GM12878 (cell line): ENCODE results near the gene ZBTB24. TPM values are rescaled to one million over a fixed set of nuclear protein-coding genes. Genes with fewer than 3 reads are reported as not detected.

ENCODE experiments used
- E4F1 ChIP-seq: fragments of 450-650 bp; IDR thresholded peaks from 2 replicates; pipeline ENCODE4 v1.6.1; 2018; ENCODE audit warnings: borderline replicate concordance, mild to moderate bottlenecking; ENCODE audit not compliant: partially characterized antibody
- EGR1 ChIP-seq, 2 experiments: IDR thresholded peaks; 1 replicate in 1 of 2; 2 replicates in 1 of 2; pipeline ENCODE4 v1.6.1; 2011 to 2012; ENCODE audit warnings: low read depth in 2 of 2, low read length in 2 of 2, borderline replicate concordance in 1 of 2, mild to moderate bottlenecking in 1 of 2, moderate library complexity in 1 of 2
- ELK1 ChIP-seq: IDR thresholded peaks from 2 replicates; pipeline ENCODE4 v1.6.1; 2012; ENCODE audit warnings: low read depth, low read length, improper control_type of control experiment
- GABPA ChIP-seq: IDR thresholded peaks from 2 replicates; pipeline ENCODE4 v1.6.1; 2014; ENCODE audit warnings: antibody characterized with exemption, low read depth, mild to moderate bottlenecking, inconsistent platforms
- IKZF1 ChIP-seq: fragments of 450-650 bp; conservative IDR thresholded peaks from 2 replicates; pipeline ENCODE4 v1.6.1; 2017; ENCODE audit warnings: antibody characterized with exemption, mild to moderate bottlenecking
- IKZF2 ChIP-seq, 2 experiments: fragments of 450-650 bp; IDR thresholded peaks; 2 replicates each; pipeline ENCODE4 v1.6.1; 2017; ENCODE audit warnings: mild to moderate bottlenecking in 2 of 2, moderate library complexity in 2 of 2
- KLF5 ChIP-seq: fragments of 450-650 bp; IDR thresholded peaks from 2 replicates; pipeline ENCODE4 v1.6.1; 2014; ENCODE audit warnings: mild to moderate bottlenecking; ENCODE audit not compliant: partially characterized antibody
- NBN ChIP-seq: fragments of 450-650 bp; IDR thresholded peaks from 2 replicates; pipeline ENCODE4 v1.6.1; 2016
- NR2C2 ChIP-seq: IDR thresholded peaks from 2 replicates; pipeline ENCODE4 v1.6.1; 2011; ENCODE audit warnings: borderline replicate concordance, low read depth; ENCODE audit not compliant: control insufficient read depth, insufficient read length
- RCOR1 ChIP-seq: conservative IDR thresholded peaks from 2 replicates; pipeline ENCODE4 v1.6.1; 2012; ENCODE audit warnings: low read depth, low read length, improper control_type of control experiment
- SREBF2 ChIP-seq: IDR thresholded peaks from 2 replicates; pipeline ENCODE4 v1.6.1; 2012; ENCODE audit warnings: mild to moderate bottlenecking, low read length
- TCF7 ChIP-seq: IDR thresholded peaks from 2 replicates; pipeline ENCODE4 v1.6.1; 2014; ENCODE audit warnings: antibody characterized with exemption, borderline replicate concordance
- YY1 ChIP-seq: IDR thresholded peaks from 2 replicates; pipeline ENCODE4 v1.6.1; 2011; ENCODE audit warnings: low read depth, mild to moderate bottlenecking, low read length
- ZBED1 ChIP-seq: IDR thresholded peaks from 2 replicates; pipeline ENCODE4 v1.6.1; 2016; ENCODE audit warnings: borderline replicate concordance
- ZBTB40 ChIP-seq: fragments of 450-650 bp; IDR thresholded peaks from 2 replicates; pipeline ENCODE4 v1.6.1; 2016; ENCODE audit warnings: mild to moderate bottlenecking, moderate library complexity, borderline replicate concordance
- ZNF592 ChIP-seq: fragments of 450-650 bp; IDR thresholded peaks from 2 replicates; pipeline ENCODE4 v1.6.1; 2017; ENCODE audit warnings: mild to moderate bottlenecking, moderate library complexity
- ZNF622 ChIP-seq: fragments of 450-650 bp; IDR thresholded peaks from 2 replicates; pipeline ENCODE4 v1.6.1; 2017; ENCODE audit warnings: mild to moderate bottlenecking, inconsistent platforms
- polyA plus RNA-seq, 11 experiments: library from polyadenylated mRNA; depleted of rRNA in 4 of 11; unstranded in 6 of 11; stranded (reverse) in 5 of 11; fragments of >200 nt; fragmentation: Nextera tagmentation in 4 of 11; fragmentation: Illumina TruSeq in 1 of 11; extraction: Ambion mirVana in 4 of 11; extraction: Trizol in 1 of 11; gene quantifications; 1 replicate in 1 of 11; 2 replicates in 10 of 11; pipeline versions ENCODE4 v1.2.1 to v1.2.3, GENCODE V29; 2011 to 2016; ENCODE audit warnings: inconsistent platforms in 2 of 11, missing spikeins in 2 of 11, low read depth in 1 of 11
- total RNA-seq, 4 experiments: library from RNA; depleted of rRNA in 3 of 4; stranded (reverse); fragments of >200 nt in 3 of 4; fragmentation: Illumina TruSeq in 1 of 4; extraction: Trizol in 1 of 4; gene quantifications; 2 replicates each; pipeline versions ENCODE4 v1.2.1 to v1.2.3, GENCODE V29; 2013 to 2021

Gene ZBTB24
- total and polyA plus RNA-seq, 10 of the 15 experiments (the other 5 are each of a cell fraction or from before 2014, with no cell fraction given): 2.9 to 17.7 (median 8.5) TPM

GRCh38 chr6:109454496-109455436 is 28.3 kb downstream of the ZBTB24 start (continued):
- TF ChIP-seq ZNF592: no peak
- TF ChIP-seq E4F1: no peak
- TF ChIP-seq ZBTB40: no peak
- peak in 1 of 2 experiments; percentile 57; a peak in 2 of 3 replicates for TF ChIP-seq EGR1 (IDR thresholded peaks at IDR 0.05; ENCODE audit: borderline replicate concordance in 1 of 2, low read depth in 2 of 2, low read length in 2 of 2)
- TF ChIP-seq RCOR1: no peak
- peak; percentile 39; the same call in 1 of the 2 replicates for TF ChIP-seq ZBED1
- no peak for TF ChIP-seq TCF7
- peak; percentile 60 for TF ChIP-seq IKZF1
- TF ChIP-seq ZNF622: no peak
- TF ChIP-seq NBN: peak; percentile 38; the same call in 1 of the 2 replicates
- TF ChIP-seq YY1: peak; percentile 8; the same call in 1 of the 2 replicates
- no peak for TF ChIP-seq SREBF2
- no peak for TF ChIP-seq NR2C2
- TF ChIP-seq ELK1: no peak
- TF ChIP-seq GABPA: no peak
- TF ChIP-seq IKZF2 (IDR thresholded peaks at IDR 0.05): peak; percentile 40 to 74; a peak in 3 of 4 replicates
- TF ChIP-seq KLF5: no peak
